ENCODE data around the gene CDC42BPA. TPM values are rescaled to one million over a fixed set of nuclear protein-coding genes. Genes with fewer than 3 reads are reported as not detected.
"Not testable (repeated sequence)": the region's sequence is repeated elsewhere in the genome, so short reads cannot be mapped to it uniquely, and the experiment has no call there.

Gene CDC42BPA
- total and polyA plus RNA-seq, 3 donors from 2014 or later = 39.9 to 109 (median 105) TPM

DNA sequence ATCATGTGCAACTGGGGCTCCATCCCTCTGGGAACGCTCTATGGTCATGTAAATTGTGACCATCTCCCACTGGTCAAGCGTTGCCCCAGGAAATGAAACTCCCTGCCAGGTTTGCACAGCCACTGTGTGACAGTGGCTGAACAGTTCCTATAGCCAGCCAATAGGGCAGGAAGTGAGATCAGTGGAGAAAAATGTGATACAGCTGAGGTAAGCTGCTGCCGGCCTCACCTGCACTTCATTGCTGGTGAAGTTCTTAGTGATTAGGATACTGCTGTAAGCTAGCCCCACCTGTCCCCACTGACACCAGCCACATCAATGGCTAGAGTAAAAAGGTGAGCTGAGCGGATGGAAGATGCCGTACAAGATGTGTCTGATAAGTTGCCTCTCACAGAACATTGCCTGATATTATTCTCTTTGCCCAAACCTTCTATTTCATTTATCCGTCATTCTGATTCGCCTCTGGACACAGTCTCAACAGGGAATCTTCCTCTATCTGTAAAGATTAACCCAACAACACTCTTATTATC lies 38.4 kb upstream of the CDC42BPA start:
- no peak overlapping the region for H3K27ac ChIP-seq
- no peak overlapping the region for H3K4me3 ChIP-seq
- no peaks in the 10 kb centered on the region for H3K36me3 ChIP-seq (ENCODE audit: low read depth, missing control alignments)
- intact Hi-C loops (cut with DNase I; ENCODE audit: low total_unique reads) = no loop called here
- 83 to 91% methylated on average over 7 of the region's 7 CpGs for WGBS, 2 donors
- no peaks in the 10 kb centered on the region for H3K9me3 ChIP-seq
- no peaks in the 10 kb centered on the region for H3K4me1 ChIP-seq
- no peak for DNase-seq
- no peak for TF ChIP-seq POLR2A (IDR thresholded peaks at IDR 0.05)
- TF ChIP-seq, protein P1, sequence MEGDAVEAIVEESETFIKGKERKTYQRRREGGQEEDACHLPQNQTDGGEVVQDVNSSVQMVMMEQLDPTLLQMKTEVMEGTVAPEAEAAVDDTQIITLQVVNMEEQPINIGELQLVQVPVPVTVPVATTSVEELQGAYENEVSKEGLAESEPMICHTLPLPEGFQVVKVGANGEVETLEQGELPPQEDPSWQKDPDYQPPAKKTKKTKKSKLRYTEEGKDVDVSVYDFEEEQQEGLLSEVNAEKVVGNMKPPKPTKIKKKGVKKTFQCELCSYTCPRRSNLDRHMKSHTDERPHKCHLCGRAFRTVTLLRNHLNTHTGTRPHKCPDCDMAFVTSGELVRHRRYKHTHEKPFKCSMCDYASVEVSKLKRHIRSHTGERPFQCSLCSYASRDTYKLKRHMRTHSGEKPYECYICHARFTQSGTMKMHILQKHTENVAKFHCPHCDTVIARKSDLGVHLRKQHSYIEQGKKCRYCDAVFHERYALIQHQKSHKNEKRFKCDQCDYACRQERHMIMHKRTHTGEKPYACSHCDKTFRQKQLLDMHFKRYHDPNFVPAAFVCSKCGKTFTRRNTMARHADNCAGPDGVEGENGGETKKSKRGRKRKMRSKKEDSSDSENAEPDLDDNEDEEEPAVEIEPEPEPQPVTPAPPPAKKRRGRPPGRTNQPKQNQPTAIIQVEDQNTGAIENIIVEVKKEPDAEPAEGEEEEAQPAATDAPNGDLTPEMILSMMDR (IDR thresholded peaks at IDR 0.05) = no peak
- no peaks in the 10 kb centered on the region for H3K27me3 ChIP-seq

DNA sequence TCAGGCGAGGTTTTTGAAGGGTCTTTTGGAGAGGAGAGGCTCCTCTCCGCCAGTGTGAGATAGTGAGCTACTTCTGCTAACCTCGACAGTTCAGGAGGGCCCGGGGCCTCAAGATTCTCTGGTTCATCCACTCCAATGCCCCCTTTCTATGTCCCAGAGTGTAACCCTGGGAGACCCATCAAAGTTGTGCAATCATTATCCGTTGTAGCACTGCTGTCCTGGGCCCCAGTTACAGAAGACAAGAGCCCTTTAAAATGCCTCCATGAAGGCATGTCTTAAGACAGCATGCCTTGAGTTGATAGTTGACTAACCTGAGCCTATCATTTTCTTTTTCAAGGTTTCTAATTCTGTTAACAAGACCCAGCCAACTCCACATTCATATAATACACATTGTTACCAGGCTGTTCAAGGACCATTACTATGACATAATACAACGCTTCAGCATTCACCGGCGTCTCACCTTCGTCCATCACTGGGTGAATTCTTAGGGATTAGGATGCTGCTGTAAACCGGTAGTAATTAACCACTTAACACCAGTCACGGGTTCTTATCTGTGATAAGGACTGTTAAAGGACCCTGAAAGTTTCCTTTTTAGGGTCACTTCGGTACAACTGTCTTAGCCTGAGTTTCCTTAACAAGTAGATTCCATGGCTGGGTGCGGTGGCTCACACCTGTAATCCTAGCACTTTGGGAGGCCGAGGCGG lies 37.4 kb upstream of the CDC42BPA start:
- TF ChIP-seq, protein P1 (IDR thresholded peaks at IDR 0.05) = no peak
- no peak for TF ChIP-seq POLR2A (IDR thresholded peaks at IDR 0.05)
- 87 to 91% methylated on average over 12 to 15 of the region's 15 CpGs for WGBS, 2 donors
- H3K4me1 ChIP-seq = no peaks in the 10 kb centered on the region
- H3K36me3 ChIP-seq (ENCODE audit: low read depth, missing control alignments) = no peaks in the 10 kb centered on the region
- intact Hi-C loops (cut with DNase I; ENCODE audit: low total_unique reads) = no loop called here
- H3K27me3 ChIP-seq = no peaks in the 10 kb centered on the region
- no peak overlapping the region for H3K27ac ChIP-seq
- DNase-seq = no peak
- H3K4me3 ChIP-seq = no peak overlapping the region
- no peaks in the 10 kb centered on the region for H3K9me3 ChIP-seq

DNA sequence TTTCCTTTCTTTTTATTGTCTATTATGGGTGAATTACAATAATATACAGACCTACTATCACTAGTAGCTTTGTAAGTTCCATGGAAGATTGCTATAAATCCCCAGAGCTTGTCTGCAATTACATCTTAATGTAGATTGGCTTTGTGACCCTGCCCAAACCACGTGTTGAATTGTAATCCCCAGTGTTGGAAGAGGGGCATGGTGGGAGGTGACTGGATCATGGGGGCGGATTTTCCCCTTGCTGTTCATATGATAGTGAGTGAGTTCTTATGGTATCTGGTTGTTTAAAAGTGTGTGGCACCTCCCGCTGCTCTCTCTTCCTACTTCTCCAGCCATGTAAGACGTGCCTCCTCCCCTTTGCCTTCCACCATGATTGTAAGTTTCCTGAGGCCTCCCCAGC lies 34.9 kb upstream of the CDC42BPA start:
- no peaks in the 10 kb centered on the region for H3K36me3 ChIP-seq (ENCODE audit: low read depth, missing control alignments)
- H3K27ac ChIP-seq = no peak overlapping the region
- H3K27me3 ChIP-seq = no peaks in the 10 kb centered on the region
- DNase-seq = no peak
- TF ChIP-seq POLR2A (IDR thresholded peaks at IDR 0.05) = no peak
- TF ChIP-seq, protein P1 (IDR thresholded peaks at IDR 0.05) = no peak
- H3K4me1 ChIP-seq = no peaks in the 10 kb centered on the region
- H3K9me3 ChIP-seq = no peaks in the 10 kb centered on the region
- intact Hi-C loops (cut with DNase I; ENCODE audit: low total_unique reads) = no loop called here
- no peak overlapping the region for H3K4me3 ChIP-seq
- WGBS, 2 donors = 89 to 92% methylated on average over 4 of the region's 4 CpGs

DNA sequence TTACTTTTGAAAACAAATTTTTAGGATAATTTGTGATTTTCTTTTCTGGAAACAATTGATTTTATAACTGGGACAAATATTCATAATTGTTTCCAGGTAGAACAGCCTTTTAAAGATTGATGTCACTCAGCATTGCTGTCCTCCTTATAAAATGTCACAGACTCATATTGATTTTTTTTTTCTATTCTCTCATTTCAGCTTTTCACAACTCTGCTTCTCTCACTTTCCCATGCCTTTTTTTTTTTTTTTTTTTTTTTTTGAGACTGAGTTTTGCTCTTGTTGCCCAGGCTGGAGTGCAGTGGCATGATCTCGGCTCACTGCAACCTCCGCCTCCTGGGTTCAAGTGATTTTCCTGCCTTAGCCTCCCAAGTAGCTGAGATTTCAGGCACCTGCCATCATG lies 33.9 kb upstream of the CDC42BPA start:
- H3K9me3 ChIP-seq; H3K27me3 ChIP-seq; DNase-seq; H3K4me3 ChIP-seq; H3K36me3 ChIP-seq (ENCODE audit: low read depth, missing control alignments); H3K4me1 ChIP-seq; intact Hi-C loops (cut with DNase I; ENCODE audit: low total_unique reads): not testable (repeated sequence)
- 96 to 100% methylated on average over 2 of the region's 2 CpGs for WGBS, 2 donors
- H3K27ac ChIP-seq = peak overlapping the region in 1 of 2 donors; percentile 29

DNA sequence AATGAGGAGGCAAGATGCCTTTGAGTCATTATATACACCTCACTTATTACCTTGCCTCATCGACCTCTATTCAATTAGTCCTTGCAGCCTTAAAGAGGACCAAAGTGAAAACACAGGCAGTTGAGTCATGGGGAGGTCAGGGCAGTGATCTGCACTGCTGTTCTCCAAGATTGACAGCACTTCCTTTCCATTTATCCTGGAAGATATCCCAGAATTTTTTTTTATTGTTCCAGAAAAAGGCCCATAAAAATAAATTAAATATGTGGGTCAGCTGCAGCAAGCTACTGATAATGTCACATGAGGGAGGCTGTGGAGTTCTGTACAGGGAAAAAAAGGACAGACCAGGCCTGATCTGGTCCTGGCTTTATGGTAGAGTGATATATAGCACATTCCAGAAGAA lies 33.2 kb upstream of the CDC42BPA start:
- no peak for DNase-seq
- Histone ChIP-seq H3K4me1 (no peaks in the 10 kb centered on the region), H3K27ac (peak overlapping the region in 1 of 2 donors; percentile 29), H3K9me3 (no peaks in the 10 kb centered on the region), H3K4me3 (no peak overlapping the region), H3K27me3 (no peaks in the 10 kb centered on the region), H3K36me3 (ENCODE audit: low read depth, missing control alignments) (no peaks in the 10 kb centered on the region)
- intact Hi-C loops (cut with DNase I; ENCODE audit: low total_unique reads) = no loop called here
- TF ChIP-seq POLR2A (IDR thresholded peaks at IDR 0.05) = no peak
- TF ChIP-seq, protein P1 (IDR thresholded peaks at IDR 0.05) = no peak
- WGBS, 2 donors = 0% methylated on average over 1 of the region's 1 CpG

Measured in testis (tissue), 3 donors.